H1 (cell line): ENCODE measurements around the gene WDR91. TPM values are rescaled to one million over a fixed set of nuclear protein-coding genes. Genes with fewer than 3 reads are reported as not detected.
A peak's percentile ranks its signal among the peaks of the same experiment; 100 is the strongest.

Experiments
- CTCF ChIA-PET: fragments of 300-600 bp; sonication (Branson Sonifier 250); formaldehyde crosslinking; loops from one replicate; lab custom pipeline; 2021; ENCODE audit not compliant: partially characterized antibody; lab: Charles Lee
- POLR2A ChIA-PET: fragments of 300-600 bp; sonication (Branson Sonifier 250); formaldehyde crosslinking; loops from one replicate; lab custom pipeline; 2021; ENCODE audit warnings: inconsistent platforms; ENCODE audit not compliant: partially characterized antibody; lab: Charles Lee
- DNase-seq, 2 experiments: peaks; one replicate each; pipeline versions ENCODE4 v3.0.0 to v3.0.0-alpha.2; 2010 to 2022; ENCODE audit warnings: low spot score in 2 of 2, low read depth in 1 of 2, mixed read lengths in 1 of 2
- FAIRE-seq: peaks from 2 replicates; lab custom pipeline; 2011; peaks lifted over from hg19 to GRCh38; lab: Jason Lieb, UNC
- H2AFZ ChIP-seq: 2 replicates; pipeline ENCODE4 v1.8.1; 2012; ENCODE audit warnings: low read length, inconsistent platforms
- H2AK5ac ChIP-seq: 2 replicates; pipeline ENCODE4 v1.6.1; 2013; ENCODE audit warnings: low read depth, low read length
- H2BK120ac ChIP-seq: replicated peaks from 2 replicates; pipeline ENCODE3; 2013; ENCODE audit warnings: low read depth, low read length, inconsistent platforms
- H2BK12ac ChIP-seq: 2 replicates; pipeline ENCODE4 v1.6.1; 2013; ENCODE audit warnings: low read depth, low read length
- H2BK15ac ChIP-seq: 2 replicates; pipeline ENCODE4 v1.6.1; 2013; ENCODE audit warnings: low read length
- H2BK20ac ChIP-seq: 2 replicates; pipeline ENCODE4 v1.6.1; 2013; ENCODE audit warnings: low read length
- H2BK5ac ChIP-seq: 2 replicates; pipeline ENCODE4 v1.6.1; 2013; ENCODE audit warnings: low read depth, low read length
- H3K14ac ChIP-seq: 2 replicates; pipeline ENCODE4 v1.6.1; 2013; ENCODE audit warnings: inconsistent platforms; ENCODE audit not compliant: insufficient read length
- H3K18ac ChIP-seq: 2 replicates; pipeline ENCODE4 v1.6.1; 2013; ENCODE audit warnings: low read length; ENCODE audit errors: extremely low read depth
- H3K23ac ChIP-seq: 2 replicates; pipeline ENCODE4 v1.6.1; 2013; ENCODE audit warnings: inconsistent platforms; ENCODE audit not compliant: insufficient read length
- H3K23me2 ChIP-seq: 2 replicates; pipeline ENCODE4 v1.6.1; 2013; ENCODE audit warnings: low read depth, low read length
- H3K27ac ChIP-seq: 2 replicates; pipeline ENCODE4 v1.6.1; 2011; ENCODE audit warnings: low read depth, low read length, inconsistent platforms
- H3K27me3 ChIP-seq, 4 experiments: replicated peaks in 1 of 4; 1 replicate in 1 of 4; 2 replicates in 3 of 4; pipeline versions ENCODE4 v1.6.1 to v1.8.1; 2011 to 2013; ENCODE audit warnings: low read length in 3 of 4, mild to moderate bottlenecking in 3 of 4, inconsistent platforms in 2 of 4, mixed read lengths in 2 of 4, moderate library complexity in 1 of 4; ENCODE audit not compliant: control insufficient read depth in 3 of 4, insufficient read depth in 3 of 4; ENCODE audit errors: extremely low read depth in 1 of 4
- H3K36me3 ChIP-seq, 4 experiments: 2 replicates each; pipeline versions ENCODE4 v1.6.1 to v1.8.1; 2011 to 2013; ENCODE audit warnings: mild to moderate bottlenecking in 4 of 4, low read length in 3 of 4, moderate library complexity in 2 of 4, control low read depth in 1 of 4, inconsistent platforms in 1 of 4; ENCODE audit not compliant: insufficient read depth in 4 of 4, control insufficient read depth in 2 of 4
- H3K4ac ChIP-seq: replicated peaks from 2 replicates; pipeline ENCODE3; 2013; ENCODE audit warnings: low read length, low read depth, mixed read lengths, inconsistent platforms; ENCODE audit not compliant: insufficient read length
- H3K4me1 ChIP-seq, 4 experiments: replicated peaks in 1 of 4; 1 replicate in 1 of 4; 2 replicates in 3 of 4; pipeline versions ENCODE4 v1.6.1 to v1.8.1; 2011 to 2013; ENCODE audit warnings: low read length in 3 of 4, inconsistent platforms in 2 of 4, mixed read lengths in 1 of 4; ENCODE audit not compliant: insufficient read depth in 4 of 4, control insufficient read depth in 3 of 4
- H3K4me2 ChIP-seq, 2 experiments: 2 replicates each; pipeline versions ENCODE4 v1.6.1 to v1.8.1; 2011 to 2013; ENCODE audit warnings: low read depth in 2 of 2, low read length in 2 of 2, control low read depth in 1 of 2, inconsistent platforms in 1 of 2, mild to moderate bottlenecking in 1 of 2; ENCODE audit not compliant: insufficient read depth in 1 of 2
- H3K4me3 ChIP-seq, 4 experiments: fragments of 200-600, 300-600 bp in 1 of 4; sonication (generic), shearing (Covaris generic), sonication (Bioruptor Twin) in 1 of 4; 2 replicates each; pipeline versions ENCODE4 v1.5.1 to v1.8.1; 2011 to 2016; ENCODE audit warnings: low read length in 4 of 4, low read depth in 3 of 4, control low read depth in 2 of 4, inconsistent platforms in 2 of 4, mild to moderate bottlenecking in 2 of 4, mixed read lengths in 1 of 4, moderate library complexity in 1 of 4; ENCODE audit not compliant: insufficient read depth in 2 of 4; ENCODE audit errors: extremely low read depth in 1 of 4
- H3K56ac ChIP-seq: replicated peaks from 2 replicates; pipeline ENCODE3; 2013; ENCODE audit warnings: low read depth, mild to moderate bottlenecking, mixed read lengths, low read length, inconsistent platforms; ENCODE audit not compliant: insufficient read length
- H3K79me1 ChIP-seq: 2 replicates; pipeline ENCODE4 v1.6.1; 2013; ENCODE audit warnings: low read depth, low read length, control low read depth
- H3K79me2 ChIP-seq, 2 experiments: 2 replicates each; pipeline versions ENCODE4 v1.6.1 to v1.8.1; 2012 to 2013; ENCODE audit warnings: low read length in 2 of 2, mild to moderate bottlenecking in 2 of 2, inconsistent platforms in 1 of 2; ENCODE audit not compliant: insufficient read depth in 2 of 2, control insufficient read depth in 1 of 2
- H3K9ac ChIP-seq, 4 experiments: replicated peaks in 1 of 4; 1 replicate in 1 of 4; 2 replicates in 3 of 4; pipeline versions ENCODE4 v1.6.1 to v1.8.1; 2011 to 2013; ENCODE audit warnings: low read depth in 3 of 4, low read length in 3 of 4, control low read depth in 2 of 4, mild to moderate bottlenecking in 2 of 4, moderate library complexity in 2 of 4, inconsistent platforms in 1 of 4; ENCODE audit errors: extremely low read depth in 1 of 4
- H3K9me3 ChIP-seq, 2 experiments: 2 replicates each; pipeline versions ENCODE4 v1.6.1 to v1.8.1; 2012 to 2013; ENCODE audit warnings: mild to moderate bottlenecking in 2 of 2, moderate library complexity in 2 of 2, control low read depth in 1 of 2, inconsistent platforms in 1 of 2, low read depth in 1 of 2, low read length in 1 of 2, mixed read lengths in 1 of 2; ENCODE audit not compliant: insufficient read depth in 2 of 2
- H4K20me1 ChIP-seq, 2 experiments: replicated peaks in 1 of 2; 2 replicates each; pipeline versions ENCODE3 to v1.8.1; 2011 to 2013; ENCODE audit warnings: inconsistent platforms in 2 of 2, low read length in 2 of 2, mild to moderate bottlenecking in 1 of 2; ENCODE audit not compliant: insufficient read depth in 2 of 2, control insufficient read depth in 1 of 2
- H4K5ac ChIP-seq: 2 replicates; pipeline ENCODE4 v1.6.1; 2013; ENCODE audit warnings: low read length, low read depth, mixed read lengths, inconsistent platforms; ENCODE audit not compliant: insufficient read length
- H4K8ac ChIP-seq: 2 replicates; pipeline ENCODE4 v1.8.0; 2013; ENCODE audit warnings: mild to moderate bottlenecking, moderate library complexity, low read length, inconsistent platforms; ENCODE audit not compliant: insufficient read depth; ENCODE audit errors: extremely low read depth
- H4K91ac ChIP-seq: replicated peaks from 2 replicates; pipeline ENCODE3; 2013; ENCODE audit warnings: low read length, mixed read lengths, inconsistent platforms; ENCODE audit not compliant: insufficient read length
- JUN ChIP-seq: IDR thresholded peaks from 2 replicates; pipeline ENCODE4 v1.6.1; 2011; ENCODE audit warnings: low read depth, mild to moderate bottlenecking, improper control_type of control experiment, low read length
- JUND ChIP-seq: IDR thresholded peaks from 2 replicates; pipeline ENCODE4 v1.6.1; 2011; ENCODE audit warnings: mild to moderate bottlenecking, improper control_type of control experiment, low read length
- KDM5A ChIP-seq: fragments of 200-600 bp; IDR thresholded peaks from 2 replicates; pipeline ENCODE4 v1.7.1; 2012; ENCODE audit warnings: mild to moderate bottlenecking, low read length, inconsistent platforms, mixed read lengths
- MAX ChIP-seq: IDR thresholded peaks from 2 replicates; pipeline ENCODE4 v1.6.1; 2012; ENCODE audit warnings: inconsistent platforms
- NRF1 ChIP-seq: IDR thresholded peaks from 2 replicates; pipeline ENCODE4 v1.6.1; 2011; ENCODE audit warnings: mild to moderate bottlenecking, low read depth, low read length, improper control_type of control experiment
- RBBP5 ChIP-seq: IDR thresholded peaks from 2 replicates; pipeline ENCODE4 v1.7.1; 2012; ENCODE audit warnings: low read depth, mild to moderate bottlenecking, inconsistent platforms, low read length, moderate library complexity, borderline replicate concordance
- SRF ChIP-seq: IDR thresholded peaks from 2 replicates; pipeline ENCODE4 v1.6.1; 2011; ENCODE audit warnings: mild to moderate bottlenecking, low read depth, low read length, moderate library complexity
- TAF1 ChIP-seq: IDR thresholded peaks from 2 replicates; pipeline ENCODE4 v1.6.1; 2011; ENCODE audit warnings: mild to moderate bottlenecking, low read depth, low read length
- TAF7 ChIP-seq: optimal IDR thresholded peaks from 2 replicates; pipeline ENCODE3; 2011; ENCODE audit warnings: low read depth, mild to moderate bottlenecking, inconsistent platforms, low read length, moderate library complexity, borderline replicate concordance
- TBP ChIP-seq: IDR thresholded peaks from 2 replicates; pipeline ENCODE4 v1.6.1; 2011; ENCODE audit warnings: low read depth, low read length, improper control_type of control experiment
- WGBS, 2 experiments: shearing (Covaris generic) in 1 of 2; methylation state at CpG; one replicate each; pipeline versions ENCODE4 v1.1.6 to v1.1.7; 2013 to 2015; ENCODE audit warnings: low lambda C conversion rate in 2 of 2, mixed read lengths in 2 of 2, inconsistent platforms in 1 of 2, low coverage in 1 of 2, missing lambda C conversion rate in 1 of 2; ENCODE audit not compliant: insufficient replicate concordance in 2 of 2, insufficient coverage in 1 of 2, insufficient read length in 1 of 2; ENCODE audit errors: extremely low coverage in 1 of 2, missing lambda C conversion rate in 1 of 2; 5-methylcytosine and 5-hydroxymethylcytosine counted together
- polyA plus RNA-seq, 7 experiments: library from polyadenylated mRNA; depleted of rRNA in 3 of 7; stranded (reverse) in 5 of 7; unstranded in 2 of 7; fragments of >200 nt in 5 of 7; fragments of 200-250 nt in 2 of 7; gene quantifications; 1 replicate in 5 of 7; 2 replicates in 1 of 7; 4 replicates in 1 of 7; pipeline versions ENCODE4 v1.2.1 to v1.2.3, GENCODE V29; 2011 to 2013; ENCODE audit warnings: missing spikeins in 2 of 7, mixed read lengths in 2 of 7
- total RNA-seq: library from RNA; stranded (reverse); fragmentation: NEBNext Ultra II Directional; extraction: Animal tissue kit (Norgen Biotek cat#: 25700); gene quantifications from 2 replicates; pipeline ENCODE4 v1.2.1, GENCODE V29; 2021
- TF ChIP-seq, protein P1 (sequence below): IDR thresholded peaks from 2 replicates; pipeline ENCODE4 v1.6.1; 2011; ENCODE audit warnings: low read depth, mild to moderate bottlenecking, low read length; ENCODE audit not compliant: insufficient read depth

The WDR91 gene
- total and polyA plus RNA-seq, 2 of the 8 experiments (the other 6 are each of a cell fraction or from before 2014, with no cell fraction given): 8.2 to 14.7 TPM

DNA sequence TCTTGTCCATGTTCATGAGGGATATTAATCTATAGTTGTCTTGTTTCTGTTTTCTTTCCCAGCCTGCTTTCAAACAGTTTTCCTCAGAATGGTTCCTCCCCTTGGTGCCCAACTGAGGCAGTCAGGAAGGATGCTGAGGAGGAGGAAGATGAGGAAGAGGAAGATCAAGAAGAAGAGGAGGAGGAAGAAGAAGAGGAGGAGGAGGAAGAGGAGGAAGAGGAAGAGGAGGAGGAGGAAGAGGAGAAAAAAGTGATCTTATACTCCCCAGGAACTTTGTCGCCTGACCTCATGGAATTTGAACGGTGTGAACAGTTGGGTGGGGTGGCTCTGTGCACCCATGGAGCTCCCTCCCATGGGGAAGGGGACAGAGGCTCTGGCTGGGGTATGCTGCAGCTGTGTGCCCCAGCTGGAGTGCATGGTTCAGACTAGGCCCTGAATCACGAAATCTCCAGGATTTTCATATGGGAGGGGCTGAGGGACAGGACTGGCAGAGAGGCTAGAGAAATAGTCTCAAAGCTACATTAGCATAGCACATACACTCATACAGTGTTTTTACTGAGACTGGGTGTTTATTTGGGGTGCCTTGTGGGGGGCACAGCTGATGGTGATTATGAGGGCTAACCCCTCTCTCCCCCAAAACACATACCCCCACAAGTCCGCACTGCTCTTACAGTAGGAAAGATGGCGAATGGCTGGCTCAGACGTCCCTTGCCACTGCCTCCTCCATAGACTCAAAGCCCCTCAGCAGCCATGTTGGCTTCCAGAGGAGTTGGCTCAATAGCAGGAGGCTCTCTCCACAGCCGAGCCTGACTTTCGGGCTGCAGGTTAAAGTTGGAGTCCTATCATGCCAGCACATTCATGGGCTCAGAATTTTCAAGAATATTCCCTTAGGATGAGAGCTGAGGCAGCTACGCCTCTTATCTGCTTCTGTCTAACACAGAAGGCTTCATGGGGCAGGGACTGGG is 34.2 kb upstream of the WDR91 start:
- Histone ChIP-seq H3K4me3 (no peak overlapping the region), H3K56ac (no peak overlapping the region), H2AFZ (no peak overlapping the region), H2BK120ac (no peak overlapping the region), H4K91ac (no peak overlapping the region), H3K18ac (no peak overlapping the region), H3K79me1 (no peaks in the 10 kb centered on the region), H2BK12ac (no peak overlapping the region), H2AK5ac (no peak overlapping the region), H3K4me1 (no peaks in the 10 kb centered on the region), H4K5ac (no peak overlapping the region), H3K23ac (no peak overlapping the region), H3K9ac (no peak overlapping the region), H3K9me3 (peaks cover 0 to 6% of the 10 kb centered on the region in 2 experiments; a peak in 1 of 4 replicates), H2BK5ac (no peak overlapping the region), H3K4ac (no peak overlapping the region), H3K27me3 (no peaks in the 10 kb centered on the region), H3K79me2 (no peaks in the 10 kb centered on the region), H2BK20ac (no peak overlapping the region), H4K20me1 (no peaks in the 10 kb centered on the region), H3K14ac (no peak overlapping the region), H2BK15ac (no peak overlapping the region), H3K4me2 (no peak overlapping the region), H4K8ac (peak overlapping the region; percentile 28), H3K36me3 (no peaks in the 10 kb centered on the region), H3K23me2 (no peaks in the 10 kb centered on the region; the same call in 1 of the 2 replicates), H3K27ac (no peak overlapping the region; the same call in 1 of the 2 replicates)
- peak in 1 of 2 experiments; percentile 27 for DNase-seq
- no peak for FAIRE-seq
- WGBS, 2 experiments: 96% methylated on average over 9 of the region's 9 CpGs; no CpG with 5 or more reads in 1 of the 2 experiments
- POLR2A ChIA-PET: no interaction called here
- CTCF ChIA-PET: interaction anchor here (0.6 to 2.8 kb wide), 4 partner anchors 9 to 13 kb away, joined by 3 to 10 read pairs (median 3); partner anchors contain the start of gene STRA8
- TF ChIP-seq SRF (no peak), RBBP5 (no peak), TBP (no peak), NRF1 (no peak), TAF7 (no peak), JUND (no peak), JUN (no peak), TAF1 (no peak), MAX (no peak), KDM5A (no peak)
- TF ChIP-seq, protein P1, sequence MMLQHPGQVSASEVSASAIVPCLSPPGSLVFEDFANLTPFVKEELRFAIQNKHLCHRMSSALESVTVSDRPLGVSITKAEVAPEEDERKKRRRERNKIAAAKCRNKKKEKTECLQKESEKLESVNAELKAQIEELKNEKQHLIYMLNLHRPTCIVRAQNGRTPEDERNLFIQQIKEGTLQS: no peak
